COLO829 (cell line): Measurements from ENCODE around the gene IPCEF1.
"Not testable (repeated sequence)": the region's sequence is repeated elsewhere in the genome, so short reads cannot be mapped to it uniquely, and the experiment has no call there.

ENCODE experiments used
- DNase-seq: peaks from one replicate; pipeline ENCODE4 v3.0.0; 2012; ENCODE audit warnings: low spot score

The IPCEF1 gene

DNA sequence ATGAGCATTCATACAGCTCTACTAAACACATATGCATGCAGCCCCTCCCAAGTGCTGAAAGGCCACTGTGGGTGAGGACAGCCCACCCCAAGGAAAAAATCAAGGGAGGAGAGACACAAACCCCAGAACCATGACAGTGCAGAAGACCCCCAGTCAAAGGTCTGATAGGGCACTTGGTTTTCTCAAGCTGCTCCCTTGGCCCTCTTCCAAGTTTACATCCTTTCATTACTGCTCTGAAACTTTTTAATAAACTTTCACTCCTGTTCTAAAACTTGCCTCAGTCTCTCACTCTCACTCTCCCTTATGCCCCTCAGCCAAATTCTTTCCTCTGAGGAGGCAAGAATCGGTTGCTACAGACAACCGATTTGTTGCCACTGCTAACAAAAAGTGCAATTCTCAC lies 24.9 kb downstream of the IPCEF1 start:
- DNase-seq, result no peak

DNA sequence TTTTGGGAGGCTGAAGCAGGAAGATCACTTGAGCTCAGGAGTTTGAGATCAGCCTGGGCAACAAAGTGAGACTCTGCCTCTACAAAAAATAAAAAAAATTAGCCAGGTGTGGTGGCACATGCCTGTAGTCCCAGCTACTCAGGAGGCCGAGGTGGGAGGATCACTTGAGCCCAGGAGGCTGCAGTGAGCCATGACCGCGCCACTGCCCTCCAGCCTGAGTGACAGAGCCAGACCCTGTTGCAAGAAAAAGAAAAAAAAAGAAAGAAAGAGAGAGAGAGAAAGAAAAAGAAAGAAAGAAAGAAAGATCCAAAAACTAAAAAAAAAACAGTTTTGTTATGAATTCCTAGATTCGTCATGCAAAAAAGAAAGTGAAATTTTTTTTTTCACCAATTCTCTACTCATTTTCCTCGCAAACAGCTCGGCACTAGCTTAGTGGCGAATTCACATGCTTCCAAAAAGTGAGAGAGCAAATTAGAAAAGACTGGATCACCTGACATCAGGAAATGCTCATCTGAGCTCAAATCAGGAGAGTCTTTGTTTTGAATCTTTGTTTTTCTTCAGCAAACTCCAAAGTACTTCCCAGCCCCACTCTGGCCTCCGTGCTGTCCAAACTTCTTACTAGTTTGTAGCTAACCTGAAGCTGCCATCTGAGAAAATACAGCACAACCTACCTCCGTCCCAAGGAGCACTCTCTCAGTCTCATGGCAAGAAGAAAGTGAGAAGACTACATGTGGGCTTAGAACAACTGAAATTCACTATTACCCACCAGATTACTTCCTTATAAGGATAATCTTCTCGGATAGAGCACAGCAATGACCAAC lies 27.0 kb downstream of the IPCEF1 start:
- DNase-seq, result no peak

DNA sequence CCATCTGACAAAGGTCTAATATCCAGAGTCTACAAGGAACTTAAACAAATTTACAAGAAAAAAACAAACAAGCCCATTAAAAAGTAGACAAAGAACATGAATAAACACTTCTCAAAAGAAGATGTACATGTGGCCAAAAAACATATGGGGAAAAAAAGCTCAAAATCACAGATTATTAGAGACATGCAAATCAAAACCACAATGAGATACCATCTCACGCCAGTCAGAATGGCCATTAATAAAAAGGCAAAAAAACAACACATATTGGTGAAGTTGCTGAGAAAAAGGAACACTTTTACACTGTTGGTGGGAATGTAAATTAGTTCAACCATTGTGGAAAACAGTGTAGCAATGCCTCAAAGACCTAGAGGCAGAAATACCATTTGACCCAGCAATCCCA lies 29.3 kb downstream of the IPCEF1 start:
- DNase-seq, result not testable (repeated sequence)

DNA sequence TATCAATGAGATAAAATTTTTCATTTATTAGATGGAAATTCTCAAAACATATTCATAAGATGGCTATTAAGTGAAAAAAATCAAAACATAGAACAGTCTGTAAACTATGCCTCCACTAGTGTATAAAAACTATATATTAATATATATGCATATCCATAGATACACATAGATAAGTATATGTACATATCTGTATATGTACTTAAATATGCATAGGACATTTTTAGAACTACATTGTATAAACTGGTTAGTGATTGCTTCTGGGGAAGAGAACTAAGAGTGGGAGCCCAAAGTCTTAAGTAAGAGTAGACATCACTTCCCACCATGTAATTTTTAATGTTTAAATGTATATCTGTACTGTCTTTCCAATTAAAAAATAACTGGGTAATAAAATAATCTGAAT lies 31.5 kb downstream of the IPCEF1 start:
- no peak for DNase-seq

DNA sequence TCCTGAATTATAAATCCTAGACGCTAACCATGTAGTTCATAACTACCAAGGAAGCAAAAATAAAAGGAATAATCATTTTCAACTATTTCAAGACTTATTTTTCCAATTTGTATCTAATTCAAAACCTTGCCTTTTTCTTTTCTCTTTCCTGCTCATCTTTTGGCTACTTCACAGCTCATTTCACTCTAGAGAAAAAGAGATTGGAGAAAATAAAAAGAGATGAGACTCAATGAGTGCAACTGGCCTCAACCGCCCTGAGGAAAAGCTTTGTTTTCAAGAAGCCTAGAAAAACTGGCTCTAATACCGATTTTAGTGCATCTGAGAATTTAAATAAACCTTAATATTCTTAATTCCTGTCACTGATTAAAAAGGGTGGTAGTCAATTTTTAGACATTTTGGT lies 36.4 kb downstream of the IPCEF1 start:
- DNase-seq, result no peak

DNA sequence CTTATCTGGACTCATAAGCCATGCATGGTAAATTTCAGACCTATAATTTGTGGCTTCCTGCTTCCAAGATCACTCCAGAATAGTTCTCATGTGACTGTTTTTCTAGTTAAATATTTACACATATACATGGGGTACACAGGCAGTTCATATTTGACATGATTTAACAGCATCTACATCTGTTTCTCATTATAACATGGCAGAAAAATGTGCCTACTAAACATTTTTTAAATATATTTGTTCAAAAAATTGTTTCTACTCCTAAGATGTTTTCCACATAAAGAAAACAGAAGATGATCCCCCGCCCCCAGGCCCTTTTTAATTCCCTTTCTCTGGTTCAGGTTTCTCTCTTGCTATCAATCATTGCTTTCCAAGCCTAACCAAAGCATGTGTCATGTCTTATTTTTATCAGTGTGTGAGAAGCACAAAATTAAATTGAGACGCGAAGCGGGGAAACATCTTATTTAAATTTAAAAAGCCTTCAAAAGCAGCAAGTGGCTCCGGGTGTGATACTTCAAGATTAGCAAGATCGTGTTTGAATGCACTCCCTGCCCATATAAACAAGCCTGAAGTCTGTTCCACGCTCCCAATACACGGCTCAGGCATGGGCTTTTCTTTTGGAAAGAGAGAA lies 37.3 kb downstream of the IPCEF1 start:
- DNase-seq, result no peak

DNA sequence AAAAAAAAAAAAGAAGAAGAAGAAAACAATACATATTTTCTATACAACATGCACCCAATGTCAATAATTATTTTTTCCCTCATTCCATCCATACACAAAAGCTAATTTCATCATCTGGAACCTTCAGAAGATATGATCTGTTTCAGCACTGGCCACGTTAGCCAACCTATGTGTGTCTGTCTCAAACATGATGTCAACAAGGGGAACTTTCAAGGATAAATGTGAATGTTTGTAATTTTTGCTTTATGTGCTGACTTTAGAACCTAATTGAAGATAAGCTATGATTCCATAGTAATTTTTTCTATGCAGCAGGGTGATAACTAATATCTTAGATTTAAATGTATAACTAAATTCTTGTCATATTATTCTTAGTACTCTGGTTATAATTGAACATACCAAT lies 37.9 kb downstream of the IPCEF1 start:
- DNase-seq, result no peak

DNA sequence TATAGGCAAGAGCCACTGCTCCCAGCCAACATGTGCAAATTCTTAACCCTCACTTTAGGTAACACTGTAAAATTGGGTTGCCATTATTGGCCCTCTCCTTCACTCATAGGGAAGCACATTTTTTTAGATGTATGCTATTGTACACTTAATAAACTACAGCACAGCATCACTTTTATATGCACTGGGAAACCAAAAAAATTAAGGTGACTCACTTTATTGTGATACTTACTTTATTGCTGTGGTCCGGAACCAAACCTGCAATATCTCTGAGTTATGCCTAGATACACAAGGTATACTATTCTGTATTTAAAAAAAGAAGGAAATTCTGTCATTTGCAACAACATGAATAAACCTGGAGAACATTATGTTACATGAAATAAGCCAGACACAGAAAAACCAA lies 40.5 kb downstream of the IPCEF1 start:
- no peak for DNase-seq

DNA sequence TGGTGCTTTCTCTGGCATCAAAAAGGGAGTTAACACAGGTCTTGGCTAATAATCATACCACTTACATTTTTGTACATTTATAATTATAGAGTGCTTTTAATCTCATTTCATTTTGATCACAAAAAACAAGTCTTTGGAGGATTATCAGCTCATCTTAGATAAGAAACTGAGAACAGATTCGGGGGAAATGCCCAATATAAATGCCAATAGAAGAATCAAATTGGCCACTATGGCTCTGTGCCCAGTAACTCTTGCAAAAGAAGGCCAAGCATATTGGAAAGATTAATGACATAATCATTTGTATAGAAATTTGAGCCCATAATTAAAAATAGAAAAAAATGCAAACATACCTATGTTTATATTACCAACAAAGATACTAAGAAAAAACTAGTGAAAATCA lies 42.5 kb downstream of the IPCEF1 start:
- DNase-seq, result no peak

DNA sequence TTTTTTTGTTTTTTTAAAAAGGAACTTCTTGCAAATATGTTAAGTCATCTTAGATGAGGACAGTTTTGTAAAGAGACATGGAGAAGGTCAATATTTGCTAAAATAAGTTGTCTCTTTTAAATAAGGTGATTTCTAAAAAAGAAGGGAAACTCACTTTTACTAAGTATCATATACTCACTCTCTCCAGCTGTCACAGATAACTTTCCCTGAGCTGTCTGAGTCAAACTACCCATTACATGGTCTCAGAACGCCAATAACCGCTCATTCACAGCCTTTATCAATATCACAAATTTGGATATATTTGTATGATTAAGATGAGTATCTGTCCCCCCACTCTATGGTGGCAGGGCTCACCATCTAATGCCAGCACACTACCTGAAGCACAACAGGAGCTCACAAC lies 47.6 kb downstream of the IPCEF1 start:
- DNase-seq, result no peak

DNA sequence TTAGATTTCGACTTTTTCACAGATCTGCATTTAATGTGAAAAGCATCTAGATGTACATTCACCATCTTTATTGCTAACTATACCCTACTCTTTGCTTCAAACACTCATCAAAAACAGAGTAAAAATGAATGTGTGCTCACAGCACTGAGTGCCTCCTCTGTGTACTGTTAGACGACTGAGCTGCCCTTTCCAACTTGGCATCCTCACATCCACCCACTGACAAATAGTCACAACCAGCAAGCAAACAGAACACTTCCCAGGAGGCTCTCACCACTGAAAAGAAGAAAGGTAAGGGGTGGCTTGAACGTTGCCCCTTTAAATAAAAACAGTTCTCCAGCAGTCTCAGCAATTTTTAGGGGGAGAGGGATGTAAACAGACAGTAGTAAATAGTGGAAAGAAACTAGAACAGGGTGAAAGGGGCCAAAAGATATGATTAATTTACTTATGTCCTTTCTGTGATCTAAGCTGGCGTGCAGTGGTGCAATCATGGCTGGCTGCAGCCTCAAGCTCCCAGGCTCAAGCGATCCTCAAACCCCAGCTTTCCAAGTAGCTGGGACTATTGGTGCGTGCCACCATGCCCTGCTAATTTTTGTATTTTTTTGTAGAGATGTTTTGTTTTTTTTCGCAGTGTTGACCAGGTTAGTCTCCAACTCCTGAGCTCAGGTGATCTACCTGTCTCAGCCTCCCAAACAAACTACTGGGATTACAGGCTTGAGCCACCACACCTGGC lies 48.7 kb downstream of the IPCEF1 start:
- no peak for DNase-seq

DNA sequence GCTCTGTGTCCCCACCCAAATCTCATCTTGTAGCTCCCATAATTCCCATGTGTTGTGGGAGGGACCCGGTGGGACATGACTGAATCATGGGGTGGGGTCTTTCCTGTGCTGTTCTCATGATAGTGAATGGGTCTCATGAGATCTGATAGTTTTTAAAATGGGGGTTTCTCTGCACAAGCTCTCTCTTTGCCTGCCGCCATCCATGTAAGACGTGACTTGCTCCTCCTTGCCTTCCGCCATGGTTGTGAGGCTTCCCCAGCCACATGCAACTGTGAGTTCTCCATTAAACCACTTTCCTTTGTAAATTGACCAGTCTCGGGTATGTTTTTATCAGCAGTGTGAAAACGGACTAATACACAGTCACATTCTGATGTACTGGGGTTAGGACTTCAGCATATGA lies 49.5 kb downstream of the IPCEF1 start:
- not testable (repeated sequence) for DNase-seq

DNA sequence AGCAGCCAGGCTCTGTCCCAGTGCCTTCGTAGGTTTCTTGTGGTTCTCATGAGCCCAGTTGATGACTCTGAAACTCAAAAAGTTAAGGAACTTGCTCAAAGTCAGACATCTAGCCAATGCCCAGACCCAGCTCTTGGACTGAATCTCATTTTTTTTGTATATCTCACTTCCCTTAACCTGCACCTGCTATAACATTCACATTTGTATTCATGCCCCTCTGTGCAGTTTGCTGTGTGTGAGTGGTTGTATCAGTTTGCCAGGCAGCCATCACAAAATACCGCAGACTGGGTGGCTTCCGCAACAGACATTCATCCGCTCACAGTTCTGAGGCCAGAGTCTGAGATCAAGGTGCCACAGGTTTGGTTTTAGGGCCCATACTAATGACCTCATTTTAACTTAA lies 49.9 kb downstream of the IPCEF1 start:
- DNase-seq, result no peak

DNA sequence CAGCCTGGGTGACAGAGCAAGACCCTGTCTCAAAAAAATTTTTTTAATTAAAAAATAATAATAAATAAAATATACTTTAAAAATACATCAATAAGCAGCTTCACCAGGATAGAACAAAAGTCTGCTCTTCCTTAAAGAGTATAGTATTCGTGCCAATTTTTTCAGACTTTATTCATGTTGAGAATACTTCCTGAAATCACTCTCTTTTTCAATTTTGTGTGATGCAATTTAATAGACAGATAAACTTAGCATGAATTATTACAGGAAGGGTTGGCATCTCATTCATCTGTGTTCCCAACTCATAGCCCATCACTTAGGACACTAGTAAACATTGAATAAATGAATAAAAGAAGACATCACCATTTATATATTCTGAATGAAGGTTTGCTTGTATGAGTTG lies 52.4 kb downstream of the IPCEF1 start:
- no peak for DNase-seq

DNA sequence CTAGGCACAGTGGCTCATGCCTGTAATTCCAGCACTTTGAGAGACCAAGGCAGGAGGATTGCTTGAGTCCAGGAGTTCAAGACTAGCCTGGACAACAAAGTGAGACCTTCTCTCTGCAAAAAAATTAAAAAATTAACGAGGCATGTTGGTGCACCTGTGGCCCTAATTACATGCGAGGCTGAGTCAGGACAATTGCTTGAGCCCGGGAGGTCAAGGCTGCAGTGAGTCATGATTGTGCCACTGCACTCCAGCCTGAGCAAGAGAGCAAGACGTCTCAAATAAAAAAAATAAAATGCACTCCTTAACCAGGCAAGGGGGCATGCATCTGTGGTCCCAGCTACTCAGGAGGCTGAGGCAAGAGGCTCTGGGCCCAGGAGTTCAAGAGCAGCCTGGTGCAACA lies 53.0 kb downstream of the IPCEF1 start:
- not testable (repeated sequence) for DNase-seq

DNA sequence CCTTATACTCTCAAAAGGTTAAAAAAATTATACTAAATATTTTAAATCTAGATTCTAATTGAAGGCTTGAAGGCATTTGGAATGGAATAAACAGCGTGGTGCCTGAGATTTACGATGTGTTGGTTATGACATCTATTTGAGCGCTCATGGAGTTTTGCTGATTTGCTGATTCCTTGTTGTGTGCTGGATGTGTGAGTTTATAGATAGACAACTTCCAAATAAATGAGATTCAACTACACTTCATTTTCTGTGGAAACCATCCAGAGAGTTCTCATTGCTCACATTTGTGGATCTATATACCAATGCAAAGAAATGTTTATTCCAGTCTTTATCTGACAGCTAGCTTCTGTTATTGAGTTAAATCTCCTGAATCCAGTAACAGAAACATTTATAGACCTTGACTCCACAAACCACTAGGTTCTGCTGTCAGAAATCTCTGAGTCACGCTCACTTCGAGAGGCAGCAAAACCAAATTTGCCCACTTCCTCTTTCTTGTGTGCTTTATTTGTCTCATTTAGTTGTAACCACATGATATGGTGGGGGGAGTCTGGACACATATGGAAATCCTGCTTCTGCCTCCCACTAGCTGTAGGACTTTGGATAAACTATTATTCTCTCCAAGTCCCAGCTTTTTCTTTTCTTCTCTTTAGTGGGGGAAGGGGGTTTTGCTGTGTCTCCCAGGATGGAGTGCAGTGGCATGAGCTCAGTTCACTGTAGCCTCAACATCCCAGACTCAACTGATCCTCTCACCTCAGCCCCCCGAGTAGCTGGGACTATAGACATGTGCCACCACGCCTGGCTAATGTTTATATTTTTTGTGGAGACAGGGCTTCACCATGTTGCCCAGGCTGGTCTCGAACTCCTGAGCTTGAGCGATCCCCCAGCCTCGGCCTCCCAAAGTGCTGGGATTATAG lies 54.5 kb downstream of the IPCEF1 start:
- no peak for DNase-seq

DNA sequence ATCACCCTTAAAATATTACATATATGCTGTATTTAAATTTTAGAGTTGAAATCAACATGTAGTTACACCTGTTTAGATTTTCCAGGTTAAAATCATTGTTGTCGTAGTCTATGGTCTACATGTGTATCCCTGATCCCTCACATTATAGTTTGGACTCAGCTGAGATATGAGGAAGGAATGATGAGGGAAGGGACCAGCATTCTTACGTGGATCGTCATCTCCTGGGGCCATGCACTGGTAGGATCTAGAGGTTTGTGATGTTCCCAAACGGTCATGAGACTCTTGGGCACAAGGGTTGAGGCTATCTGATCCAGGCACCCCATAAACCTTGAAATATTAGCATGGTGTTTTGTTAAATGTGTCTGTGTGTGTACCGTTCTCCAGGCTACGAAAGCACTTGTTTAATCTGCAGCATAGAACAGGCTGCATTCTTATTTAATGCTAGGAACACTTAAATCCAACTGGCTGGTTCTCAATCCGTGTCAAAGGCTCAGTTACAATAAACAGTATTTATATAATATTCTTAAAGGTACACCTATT lies 55.4 kb downstream of the IPCEF1 start:
- DNase-seq, result no peak

DNA sequence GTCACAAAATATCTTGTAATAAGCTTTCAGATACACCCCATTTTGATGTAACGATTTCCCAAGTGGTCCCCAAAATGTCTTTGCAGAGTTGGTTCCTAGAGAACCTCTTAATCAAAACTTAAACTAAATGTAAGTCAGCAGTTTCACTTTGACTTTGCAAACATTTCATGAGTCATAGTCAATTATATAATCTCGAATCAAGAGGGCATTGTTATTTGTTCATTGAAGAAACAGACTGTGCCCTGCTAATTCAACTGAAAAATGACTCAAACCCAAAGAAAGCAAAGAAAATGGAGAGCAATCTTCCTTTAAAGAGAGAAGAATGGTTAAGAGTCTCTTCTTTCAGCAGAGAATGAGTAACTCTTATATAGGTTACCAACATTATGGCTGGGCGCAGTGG lies 58.3 kb downstream of the IPCEF1 start:
- peak; percentile 85 for DNase-seq

DNA sequence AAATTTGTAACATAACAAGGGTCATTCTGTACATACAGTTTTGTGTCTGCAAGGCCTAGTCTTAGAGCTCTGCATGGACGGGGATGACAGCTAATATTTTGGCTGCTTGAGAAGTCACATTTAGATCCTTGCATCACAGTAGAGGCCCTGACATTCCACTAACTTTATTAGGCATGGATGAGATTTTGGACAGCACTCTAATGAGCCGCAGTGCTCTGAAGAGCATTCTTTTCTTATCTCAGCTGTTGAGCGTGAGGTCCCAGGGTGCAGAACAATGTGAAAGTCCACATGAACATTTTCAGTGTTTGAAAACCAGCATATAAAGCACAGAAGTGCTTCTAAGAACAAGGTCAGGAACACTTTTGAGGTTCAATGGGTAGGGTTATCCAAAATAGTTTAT lies 58.9 kb downstream of the IPCEF1 start:
- DNase-seq, result no peak

DNA sequence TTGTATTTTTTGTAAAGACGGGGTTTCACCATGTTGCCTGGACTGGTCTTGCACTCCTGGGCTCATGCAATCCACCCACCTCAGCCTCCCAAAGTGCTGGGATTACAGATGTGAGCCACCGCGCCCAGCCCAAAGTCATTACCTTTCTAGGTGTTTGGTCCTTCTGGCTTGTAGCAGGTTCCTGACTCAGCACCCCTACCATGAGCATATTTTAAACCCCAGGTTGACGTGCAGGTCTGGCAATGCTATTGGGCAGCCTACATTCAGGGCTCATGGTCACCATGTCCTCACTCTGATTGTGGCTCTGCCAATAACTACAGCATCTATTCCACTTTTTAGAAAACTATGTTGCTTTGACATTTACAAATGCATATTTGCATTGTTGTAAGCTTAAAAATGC lies 59.4 kb downstream of the IPCEF1 start:
- no peak for DNase-seq

DNA sequence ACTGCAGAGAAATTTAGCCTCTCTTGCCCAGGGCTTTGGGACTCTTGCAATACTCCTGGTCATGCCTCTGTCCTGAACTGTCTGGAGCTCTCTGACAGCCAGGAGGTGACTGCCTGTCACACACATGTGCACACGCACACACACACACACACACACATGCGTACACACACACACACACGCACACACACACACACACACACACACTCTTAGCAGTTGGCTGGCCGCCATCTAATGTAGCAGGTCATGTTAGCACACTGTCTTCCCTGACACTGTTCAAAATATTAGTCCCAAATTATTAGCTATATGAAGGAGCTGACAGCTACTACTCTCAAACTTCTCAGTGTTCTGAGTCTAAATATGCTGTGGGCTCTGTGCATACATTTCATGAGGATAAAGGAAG lies 60.9 kb downstream of the IPCEF1 start:
- DNase-seq, result no peak
